ENCODE data around the gene PGM5.

The PGM5 gene

DNA sequence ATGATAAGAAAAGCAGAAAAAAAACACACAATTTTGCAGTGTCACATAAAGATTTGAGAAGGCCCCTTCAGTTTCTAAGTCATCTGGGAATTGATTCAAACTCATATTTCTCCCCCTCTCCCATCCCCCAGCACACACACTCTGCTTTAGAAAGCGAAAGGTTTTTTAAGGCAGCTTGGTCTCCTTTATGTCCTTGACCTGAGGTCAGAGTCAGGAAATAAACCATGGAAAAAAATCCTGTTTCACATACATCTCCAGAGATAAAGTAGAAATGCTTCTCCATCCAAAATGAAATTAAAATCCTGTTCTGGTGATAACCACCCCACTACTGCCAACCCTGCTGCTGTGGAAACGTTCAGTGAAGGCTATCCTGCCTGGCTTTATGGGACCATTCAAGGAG lies 131.7 kb downstream of the PGM5 start:
- no peak overlapping the region for H3K4me2 ChIP-seq
- TF ChIP-seq Cebpa-rat (IDR thresholded peaks at IDR 0.05): no peak
- no peaks in the 10 kb centered on the region for H3K36me3 ChIP-seq
- H3K27me3 ChIP-seq: no peaks in the 10 kb centered on the region
- H4K20me1 ChIP-seq: no peaks in the 10 kb centered on the region
- H3K9ac ChIP-seq: no peak overlapping the region
- no peak overlapping the region for H3K27ac ChIP-seq
- H3K4me1 ChIP-seq: no peaks in the 10 kb centered on the region
- no peak overlapping the region for H3K4me3 ChIP-seq
- H3K9me3 ChIP-seq: peaks cover 23% of the 10 kb centered on the region

GRCh38 chr9:68489646-68490045 lies 133.2 kb downstream of the PGM5 start:
- Histone ChIP-seq H4K20me1 (no peaks in the 10 kb centered on the region), H3K4me1 (no peaks in the 10 kb centered on the region), H3K36me3 (no peaks in the 10 kb centered on the region), H3K4me3 (no peak overlapping the region), H3K27ac (no peak overlapping the region), H3K9ac (no peak overlapping the region), H3K27me3 (no peaks in the 10 kb centered on the region), H3K9me3 (peaks cover 23% of the 10 kb centered on the region), H3K4me2 (no peak overlapping the region)
- no peak for TF ChIP-seq Cebpa-rat (IDR thresholded peaks at IDR 0.05)

- no peak overlapping the region for H3K9ac ChIP-seq
- no peaks in the 10 kb centered on the region for H3K4me1 ChIP-seq
- H4K20me1 ChIP-seq: no peaks in the 10 kb centered on the region
- no peaks in the 10 kb centered on the region for H3K9me3 ChIP-seq
- H3K4me2 ChIP-seq: no peak overlapping the region
- no peaks in the 10 kb centered on the region for H3K36me3 ChIP-seq
- TF ChIP-seq Cebpa-rat (IDR thresholded peaks at IDR 0.05): no peak
- no peaks in the 10 kb centered on the region for H3K27me3 ChIP-seq
- H3K4me3 ChIP-seq: no peak overlapping the region
- H3K27ac ChIP-seq: no peak overlapping the region
Observed at GRCh38 chr9:68492806-68493205, 136.4 kb downstream of the PGM5 start.

GRCh38 chr9:68493541-68493940 lies 137.1 kb downstream of the PGM5 start:
- Histone ChIP-seq H3K4me3 (no peak overlapping the region), H3K9ac (no peak overlapping the region), H3K27me3 (no peaks in the 10 kb centered on the region), H3K36me3 (no peaks in the 10 kb centered on the region), H3K4me1 (peaks cover under 1% of the 10 kb centered on the region; the same call in 1 of the 2 replicates), H4K20me1 (no peaks in the 10 kb centered on the region), H3K27ac (no peak overlapping the region), H3K9me3 (no peaks in the 10 kb centered on the region), H3K4me2 (no peak overlapping the region)
- TF ChIP-seq Cebpa-rat (IDR thresholded peaks at IDR 0.05): no peak

DNA sequence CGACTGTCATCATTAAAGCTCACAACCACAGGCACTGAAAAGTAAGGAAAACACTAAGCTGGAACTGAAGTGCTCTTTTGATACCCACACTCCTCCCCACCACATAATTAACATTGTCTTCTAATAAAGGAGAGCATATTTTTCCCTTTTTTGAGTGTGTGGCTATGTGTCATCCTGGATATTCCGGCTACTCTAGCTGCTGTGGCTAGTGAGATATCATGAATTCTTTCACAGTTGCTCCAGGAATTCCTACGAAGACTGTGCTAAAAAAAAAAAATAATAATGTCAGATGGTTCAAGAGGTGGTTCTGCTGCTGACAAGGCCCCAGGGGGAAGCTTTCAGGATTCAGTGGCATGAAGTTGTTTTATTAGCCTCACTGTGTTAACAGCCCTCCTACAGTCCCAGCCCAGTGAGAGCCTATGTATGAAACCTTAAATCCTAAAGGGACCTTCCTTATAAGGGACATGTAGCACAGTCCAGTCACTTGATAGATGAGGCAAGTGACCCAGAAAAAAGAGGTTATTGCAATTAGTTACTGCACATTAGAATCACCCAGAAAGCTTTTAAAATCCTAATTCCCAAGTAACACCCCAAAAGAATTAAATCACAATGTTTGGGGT lies 137.7 kb downstream of the PGM5 start:
- Histone ChIP-seq H3K9ac (no peak overlapping the region), H3K9me3 (no peaks in the 10 kb centered on the region), H4K20me1 (no peaks in the 10 kb centered on the region), H3K27me3 (no peaks in the 10 kb centered on the region), H3K36me3 (no peaks in the 10 kb centered on the region), H3K4me2 (no peak overlapping the region), H3K4me1 (peaks cover 6% of the 10 kb centered on the region), H3K27ac (no peak overlapping the region), H3K4me3 (no peak overlapping the region)
- TF ChIP-seq Cebpa-rat (IDR thresholded peaks at IDR 0.05): no peak

GRCh38 chr9:68495247-68495646 lies 138.8 kb downstream of the PGM5 start:
- H3K4me1 ChIP-seq: peaks cover 8% of the 10 kb centered on the region
- no peak for TF ChIP-seq Cebpa-rat (IDR thresholded peaks at IDR 0.05)
- H3K27me3 ChIP-seq: no peaks in the 10 kb centered on the region

GRCh38 chr9:68496356-68496755 lies 139.9 kb downstream of the PGM5 start:
- Histone ChIP-seq H3K4me2 (no peak overlapping the region), H3K36me3 (no peaks in the 10 kb centered on the region), H3K9me3 (no peaks in the 10 kb centered on the region), H3K9ac (no peak overlapping the region), H3K4me3 (no peak overlapping the region), H3K27ac (no peak overlapping the region), H3K4me1 (peaks cover 8% of the 10 kb centered on the region), H4K20me1 (no peaks in the 10 kb centered on the region), H3K27me3 (no peaks in the 10 kb centered on the region)
- no peak for TF ChIP-seq Cebpa-rat (IDR thresholded peaks at IDR 0.05)

More at GRCh38 chr9:68495247-68495646, 138.8 kb downstream of the PGM5 start:
- Histone ChIP-seq H3K9me3 (no peaks in the 10 kb centered on the region), H3K36me3 (no peaks in the 10 kb centered on the region), H4K20me1 (no peaks in the 10 kb centered on the region), H3K27ac (no peak overlapping the region), H3K9ac (no peak overlapping the region), H3K4me3 (no peak overlapping the region), H3K4me2 (no peak overlapping the region)

DNA sequence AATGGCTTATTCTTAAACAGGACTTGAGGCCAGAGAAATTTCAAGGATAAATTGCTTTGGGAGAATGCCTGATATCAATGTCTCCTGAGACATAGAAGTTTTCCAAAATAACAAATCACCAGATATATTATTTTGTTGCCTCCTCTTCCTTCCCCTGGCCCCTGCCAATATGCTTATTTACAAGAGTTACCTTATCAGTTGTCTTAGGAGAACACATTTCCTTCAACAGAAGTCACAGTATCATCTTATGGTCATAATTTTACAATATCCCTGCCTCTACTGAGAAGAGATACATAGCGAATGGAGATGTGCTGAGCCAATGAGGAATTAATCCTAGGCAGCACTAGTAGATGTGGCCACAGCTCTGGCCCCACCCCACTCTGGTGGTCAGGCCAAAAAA lies 141.2 kb downstream of the PGM5 start:
- H3K27me3 ChIP-seq: no peaks in the 10 kb centered on the region
- H3K4me3 ChIP-seq: no peak overlapping the region
- H3K9ac ChIP-seq: no peak overlapping the region
- no peaks in the 10 kb centered on the region for H3K9me3 ChIP-seq
- TF ChIP-seq Cebpa-rat (IDR thresholded peaks at IDR 0.05): no peak
- peaks cover 8% of the 10 kb centered on the region for H3K4me1 ChIP-seq
- no peaks in the 10 kb centered on the region for H3K36me3 ChIP-seq
- no peaks in the 10 kb centered on the region for H4K20me1 ChIP-seq
- H3K4me2 ChIP-seq: no peak overlapping the region
- no peak overlapping the region for H3K27ac ChIP-seq

DNA sequence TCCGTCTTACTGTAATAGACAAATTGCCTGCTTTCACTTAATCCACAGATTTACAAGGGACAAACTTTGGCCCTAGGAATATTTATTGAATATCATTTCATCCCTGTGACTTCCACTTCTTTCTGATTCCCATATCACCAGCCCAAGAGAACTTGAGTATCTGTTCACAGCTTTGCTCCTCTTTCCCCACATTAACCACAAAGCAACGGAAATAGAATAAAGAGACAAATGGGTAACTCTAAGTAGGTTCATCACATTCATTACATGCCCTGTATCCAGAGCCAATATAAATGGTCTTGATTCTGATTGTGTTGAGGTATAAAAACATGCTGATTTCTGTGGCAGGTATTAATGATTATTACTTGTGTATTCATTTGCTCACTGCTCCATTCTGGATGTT lies 142.4 kb downstream of the PGM5 start:
- Histone ChIP-seq H3K4me2 (peak overlapping the region; percentile 26; the same call in 1 of the 2 replicates), H4K20me1 (no peaks in the 10 kb centered on the region), H3K4me3 (no peak overlapping the region), H3K9ac (no peak overlapping the region), H3K9me3 (no peaks in the 10 kb centered on the region), H3K27me3 (no peaks in the 10 kb centered on the region), H3K4me1 (peaks cover 8% of the 10 kb centered on the region), H3K36me3 (no peaks in the 10 kb centered on the region), H3K27ac (no peak overlapping the region)
- no peak for TF ChIP-seq Cebpa-rat (IDR thresholded peaks at IDR 0.05)

GRCh38 chr9:68500457-68501381 lies 144.3 kb downstream of the PGM5 start:
- Histone ChIP-seq H3K27ac (no peak overlapping the region), H3K9me3 (no peaks in the 10 kb centered on the region), H3K36me3 (no peaks in the 10 kb centered on the region), H3K4me1 (peaks cover 8% of the 10 kb centered on the region), H3K27me3 (no peaks in the 10 kb centered on the region), H3K4me3 (no peak overlapping the region), H3K4me2 (no peak overlapping the region), H4K20me1 (no peaks in the 10 kb centered on the region), H3K9ac (no peak overlapping the region)
- 0 out of 2 replicates have a peak, but pooled peaks have one; percentile 30 for TF ChIP-seq Cebpa-rat (IDR thresholded peaks at IDR 0.05)

All from BLaER1 (cell line).